Testis (tissue), 3 donors: ENCODE results near the gene CORIN. TPM values are rescaled to one million over a fixed set of nuclear protein-coding genes. Genes with fewer than 3 reads are reported as not detected.

Experiments used
- DNase-seq: peaks from one replicate; pipeline ENCODE4 v3.0.0-alpha.2; 2019
- H3K27ac ChIP-seq, 2 donors: fragments of 200-600 bp; sonication (generic); one replicate each; pipeline ENCODE4 v1.5.1; 2019
- H3K27me3 ChIP-seq: fragments of 200-600 bp; sonication (generic); one replicate; pipeline ENCODE4 v1.5.1; 2019
- H3K36me3 ChIP-seq: fragments of 200-600 bp; sonication (generic); one replicate; pipeline ENCODE4 v1.5.1; 2017; ENCODE audit warnings: low read depth; ENCODE audit errors: missing control alignments
- H3K4me1 ChIP-seq: fragments of 200-600 bp; sonication (generic); one replicate; pipeline ENCODE4 v1.5.1; 2019
- H3K4me3 ChIP-seq, 2 donors: fragments of 200-600 bp; sonication (generic); one replicate each; pipeline ENCODE4 v1.5.1; 2017 to 2019
- H3K9me3 ChIP-seq: fragments of 200-600 bp; sonication (generic); one replicate; pipeline ENCODE4 v1.5.1; 2017
- POLR2A ChIP-seq: fragments of 450-650 bp; IDR thresholded peaks from one replicate; pipeline ENCODE4 v1.6.1; 2017; ENCODE audit warnings: antibody characterized with exemption, mild to moderate bottlenecking, moderate library complexity
- WGBS, 2 donors: methylation state at CpG; one replicate each; pipeline ENCODE4 v1.1.5; 2018; 5-methylcytosine and 5-hydroxymethylcytosine counted together
- intact Hi-C: fragments of 100-400 bp; cut with DNase I; formaldehyde crosslinking; loops from one replicate; pipeline ENCODE4 v1.15.1; 2023; ENCODE audit warnings: low total_unique reads
- polyA plus RNA-seq: library from polyadenylated mRNA; stranded (reverse); fragments of 350-450 nt; fragmentation: Illumina TruSeq; extraction: RNeasy Lipid Tissue Mini Kit (QIAGEN cat#74804); gene quantifications from one replicate; pipeline ENCODE4 v1.2.3, GENCODE V29; 2014; ENCODE audit warnings: low read depth, low replicate concordance; ENCODE audit not compliant: insufficient read depth
- total RNA-seq, 2 donors: library from RNA; depleted of rRNA; stranded (reverse); fragments of >200 nt; gene quantifications; one replicate each; pipeline ENCODE4 v1.2.3, GENCODE V29; 2016
- TF ChIP-seq, protein P1 (sequence below), 3 experiments: fragments of 450-650 bp in 2 of 3; fragments of 200-600 bp in 1 of 3; sonication (generic) in 1 of 3; IDR thresholded peaks; one replicate each; pipeline ENCODE4 v1.5.1; 2016 to 2019; ENCODE audit warnings: antibody characterized with exemption in 3 of 3, mild to moderate bottlenecking in 2 of 3, moderate library complexity in 1 of 3

The CORIN gene
- total and polyA plus RNA-seq, 3 donors from 2014 or later = 4.6 to 6.1 (median 4.7) TPM

DNA sequence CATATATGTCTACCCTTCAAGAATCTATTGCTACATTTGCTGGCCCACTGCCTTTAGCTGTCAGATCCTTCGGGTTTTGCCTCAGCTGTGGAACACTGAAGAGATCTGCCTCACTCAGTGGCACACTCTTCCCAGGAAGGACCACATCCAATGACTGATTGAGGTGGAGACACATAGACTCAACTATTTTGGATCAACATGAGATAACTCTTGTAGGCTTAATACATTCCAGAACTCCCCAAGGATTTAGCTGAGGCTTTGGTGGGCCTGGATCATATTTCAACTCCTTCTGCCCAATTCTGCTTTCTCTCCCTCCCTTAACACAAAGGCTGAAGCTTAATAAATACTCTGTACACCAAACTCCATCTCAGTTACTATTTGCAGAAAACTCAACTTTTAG lies 100.5 kb downstream of the CORIN start:
- intact Hi-C loops = no loop called here
- no peaks in the 10 kb centered on the region for H3K27me3 ChIP-seq
- H3K36me3 ChIP-seq = no peaks in the 10 kb centered on the region
- H3K27ac ChIP-seq = no peak overlapping the region
- no peak overlapping the region for H3K4me3 ChIP-seq
- WGBS, 2 donors = 84 to 100% methylated on average over 1 of the region's 1 CpG
- DNase-seq = no peak
- H3K4me1 ChIP-seq = no peaks in the 10 kb centered on the region
- no peak for TF ChIP-seq POLR2A
- TF ChIP-seq, protein P1, sequence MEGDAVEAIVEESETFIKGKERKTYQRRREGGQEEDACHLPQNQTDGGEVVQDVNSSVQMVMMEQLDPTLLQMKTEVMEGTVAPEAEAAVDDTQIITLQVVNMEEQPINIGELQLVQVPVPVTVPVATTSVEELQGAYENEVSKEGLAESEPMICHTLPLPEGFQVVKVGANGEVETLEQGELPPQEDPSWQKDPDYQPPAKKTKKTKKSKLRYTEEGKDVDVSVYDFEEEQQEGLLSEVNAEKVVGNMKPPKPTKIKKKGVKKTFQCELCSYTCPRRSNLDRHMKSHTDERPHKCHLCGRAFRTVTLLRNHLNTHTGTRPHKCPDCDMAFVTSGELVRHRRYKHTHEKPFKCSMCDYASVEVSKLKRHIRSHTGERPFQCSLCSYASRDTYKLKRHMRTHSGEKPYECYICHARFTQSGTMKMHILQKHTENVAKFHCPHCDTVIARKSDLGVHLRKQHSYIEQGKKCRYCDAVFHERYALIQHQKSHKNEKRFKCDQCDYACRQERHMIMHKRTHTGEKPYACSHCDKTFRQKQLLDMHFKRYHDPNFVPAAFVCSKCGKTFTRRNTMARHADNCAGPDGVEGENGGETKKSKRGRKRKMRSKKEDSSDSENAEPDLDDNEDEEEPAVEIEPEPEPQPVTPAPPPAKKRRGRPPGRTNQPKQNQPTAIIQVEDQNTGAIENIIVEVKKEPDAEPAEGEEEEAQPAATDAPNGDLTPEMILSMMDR (IDR thresholded peaks at IDR 0.05) = no peak
- no peaks in the 10 kb centered on the region for H3K9me3 ChIP-seq

- Histone ChIP-seq H3K27me3 (no peaks in the 10 kb centered on the region), H3K36me3 (no peaks in the 10 kb centered on the region), H3K27ac (no peak overlapping the region), H3K9me3 (no peaks in the 10 kb centered on the region), H3K4me3 (no peak overlapping the region), H3K4me1 (no peaks in the 10 kb centered on the region)
- intact Hi-C loops = no loop called here
- WGBS, 2 donors = 49 to 75% methylated on average over 2 of the region's 2 CpGs
- no peak for DNase-seq
- TF ChIP-seq, protein P1 (IDR thresholded peaks at IDR 0.05) = no peak
- no peak for TF ChIP-seq POLR2A
Observed at GRCh38 chr4:47736555-47736954, 101.3 kb downstream of the CORIN start.

DNA sequence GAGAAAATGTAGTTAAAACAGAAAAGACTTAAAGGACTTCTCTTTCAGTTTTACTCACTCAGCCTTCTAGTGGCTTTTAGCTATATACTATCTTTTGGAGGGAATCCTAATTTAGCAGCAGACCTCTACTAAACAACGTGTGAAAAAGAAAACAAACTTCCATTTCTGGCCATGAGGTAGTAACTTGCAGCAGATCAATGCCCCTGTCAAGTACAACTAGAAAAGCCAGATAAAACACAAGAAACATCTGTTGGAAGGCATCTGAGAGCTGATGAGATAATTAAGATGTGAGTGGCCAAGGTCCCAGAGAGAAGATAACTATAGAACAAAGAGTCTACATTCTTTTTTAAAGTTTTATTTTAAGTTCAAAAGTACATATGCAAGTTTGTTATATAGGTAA lies 101.7 kb downstream of the CORIN start:
- H3K36me3 ChIP-seq = no peaks in the 10 kb centered on the region
- no peak for TF ChIP-seq POLR2A
- intact Hi-C loops = no loop called here
- WGBS, 2 donors = 26 to 31% methylated on average over 1 of the region's 1 CpG
- no peaks in the 10 kb centered on the region for H3K27me3 ChIP-seq
- H3K27ac ChIP-seq = no peak overlapping the region
- H3K4me1 ChIP-seq = no peaks in the 10 kb centered on the region
- DNase-seq = no peak
- H3K4me3 ChIP-seq = no peak overlapping the region
- H3K9me3 ChIP-seq = no peaks in the 10 kb centered on the region

DNA sequence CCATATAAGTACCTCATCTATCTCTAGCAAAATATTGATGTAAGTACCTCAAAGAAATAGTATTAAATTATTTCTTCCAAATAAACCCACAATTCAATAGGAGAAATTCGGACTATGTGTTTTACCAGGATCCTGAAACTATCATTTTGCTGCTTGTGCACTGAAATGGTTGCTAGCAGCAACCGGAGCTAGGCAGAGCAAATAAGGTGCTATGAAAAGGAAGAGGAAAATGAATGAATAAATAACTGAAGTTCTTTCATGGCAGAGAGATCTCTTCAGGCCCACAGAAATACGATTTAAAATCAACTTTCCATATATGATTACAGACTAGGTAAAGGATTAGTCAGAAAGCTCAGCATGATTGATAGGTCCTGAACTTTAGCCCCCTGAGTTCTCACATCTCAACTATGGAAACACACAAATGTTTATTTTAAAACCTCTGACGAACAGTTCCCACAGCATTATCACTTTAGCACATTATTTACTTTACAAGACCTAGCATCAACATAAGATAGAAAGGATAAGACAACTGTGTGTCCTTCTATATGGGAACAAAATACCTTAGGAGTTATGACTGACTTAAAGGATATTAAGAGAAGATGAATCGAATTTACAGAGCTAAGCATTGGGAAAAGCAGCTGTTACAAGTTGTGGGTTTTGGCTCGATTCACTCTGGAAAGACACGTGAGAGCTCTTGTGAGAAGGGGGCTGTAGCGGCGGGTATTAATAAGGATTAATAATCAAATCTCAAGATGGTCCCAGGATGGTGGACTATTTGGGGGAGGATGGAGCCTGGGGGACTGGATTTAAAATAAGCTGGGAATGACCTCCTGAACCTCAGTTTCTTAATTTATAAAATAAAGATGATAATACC lies 104.3 kb downstream of the CORIN start:
- TF ChIP-seq, protein P1 (IDR thresholded peaks at IDR 0.05) = no peak
- TF ChIP-seq POLR2A = no peak
- intact Hi-C loops = no loop called here
- DNase-seq = no peak
- H3K27ac ChIP-seq = no peak overlapping the region
- H3K27me3 ChIP-seq = no peaks in the 10 kb centered on the region
- no peaks in the 10 kb centered on the region for H3K4me1 ChIP-seq
- H3K4me3 ChIP-seq = no peak overlapping the region
- H3K36me3 ChIP-seq = no peaks in the 10 kb centered on the region
- H3K9me3 ChIP-seq = no peaks in the 10 kb centered on the region
- 71 to 79% methylated on average over 9 of the region's 9 CpGs for WGBS, 2 donors

GRCh38 chr4:47731182-47731581 lies 106.7 kb downstream of the CORIN start:
- 76 to 79% methylated on average over 3 of the region's 3 CpGs for WGBS, 2 donors
- H3K36me3 ChIP-seq = no peaks in the 10 kb centered on the region
- H3K4me1 ChIP-seq = no peaks in the 10 kb centered on the region

More at GRCh38 chr4:47731182-47731581, 106.7 kb downstream of the CORIN start:
- TF ChIP-seq, protein P1 (IDR thresholded peaks at IDR 0.05) = no peak
- no peak for TF ChIP-seq POLR2A
- H3K4me3 ChIP-seq = no peak overlapping the region
- H3K27ac ChIP-seq = no peak overlapping the region
- H3K9me3 ChIP-seq = no peaks in the 10 kb centered on the region
- H3K27me3 ChIP-seq = no peaks in the 10 kb centered on the region
- no peak for DNase-seq
- intact Hi-C loops = no loop called here
